ES-I3 (cell line): ENCODE measurements around the gene CERS3.

ENCODE experiments used
- H3K36me3 ChIP-seq: 2 replicates; pipeline ENCODE4 v1.6.1; 2013; ENCODE audit warnings: mild to moderate bottlenecking, low read length, control low read depth, moderate library complexity; ENCODE audit not compliant: insufficient read depth
- H3K4me1 ChIP-seq: 2 replicates; pipeline ENCODE4 v1.6.1; 2013; ENCODE audit warnings: mild to moderate bottlenecking, control low read depth, low read length; ENCODE audit not compliant: insufficient read depth
- H3K9ac ChIP-seq: 2 replicates; pipeline ENCODE4 v1.6.1; 2013; ENCODE audit warnings: low read depth, mild to moderate bottlenecking, low read length, moderate library complexity
- H3K9me3 ChIP-seq: 2 replicates; pipeline ENCODE4 v1.6.1; 2013; ENCODE audit warnings: mild to moderate bottlenecking, low read length, moderate library complexity; ENCODE audit not compliant: control insufficient read depth, insufficient read depth

Gene CERS3

DNA sequence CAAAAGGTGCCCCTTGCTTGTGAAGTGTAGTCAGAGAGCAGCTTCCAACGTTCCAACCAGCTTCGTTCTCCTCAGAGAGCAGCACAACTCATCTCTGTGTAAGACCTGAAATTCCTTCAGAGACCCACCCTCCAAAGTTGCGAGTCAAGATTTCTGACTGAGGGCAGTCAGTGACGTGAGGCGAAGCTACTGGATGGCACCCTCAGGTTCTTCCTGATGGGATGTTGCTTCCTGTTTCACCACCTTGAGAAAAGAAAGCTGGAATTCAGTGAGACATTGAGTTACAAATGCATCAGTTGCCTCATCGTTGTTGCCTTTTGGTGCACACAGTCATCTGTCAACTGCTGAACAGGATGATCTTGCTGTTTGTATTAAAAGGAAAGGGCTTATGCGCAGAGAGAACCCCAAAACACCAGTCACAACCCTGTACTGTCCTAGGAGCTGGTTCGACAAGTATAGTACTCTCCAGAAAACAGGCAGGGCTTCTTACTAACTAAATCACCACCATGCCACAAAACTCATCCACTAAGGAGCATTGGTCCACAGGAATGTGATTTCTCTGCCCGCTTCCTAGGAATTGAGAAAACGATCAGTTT lies at the start of gene CERS3:
CERS3 (minus strand) TSS at position 118 of the 596 bp plus-strand sequence. CDS start 27,101 bp downstream, outside the sequence.
- Histone ChIP-seq H3K9me3 (no peaks in the 10 kb centered on the region), H3K36me3 (no peaks in the 10 kb centered on the region), H3K4me1 (no peaks in the 10 kb centered on the region), H3K9ac (no peak within 1 kb of the TSS)

GRCh38 chr15:100573526-100573925 lies 44.8 kb upstream of the CERS3 start:
- no peaks in the 10 kb centered on the region for H3K9me3 ChIP-seq
- H3K4me1 ChIP-seq = no peaks in the 10 kb centered on the region
- no peak overlapping the region for H3K9ac ChIP-seq
- H3K36me3 ChIP-seq = peaks cover 2% of the 10 kb centered on the region; the same call in 1 of the 2 replicates

GRCh38 chr15:100572362-100572983 lies 43.7 kb upstream of the CERS3 start:
- H3K4me1 ChIP-seq = no peaks in the 10 kb centered on the region
- H3K36me3 ChIP-seq = peaks cover 2% of the 10 kb centered on the region; the same call in 1 of the 2 replicates
- H3K9me3 ChIP-seq = no peaks in the 10 kb centered on the region
- H3K9ac ChIP-seq = no peak overlapping the region

DNA sequence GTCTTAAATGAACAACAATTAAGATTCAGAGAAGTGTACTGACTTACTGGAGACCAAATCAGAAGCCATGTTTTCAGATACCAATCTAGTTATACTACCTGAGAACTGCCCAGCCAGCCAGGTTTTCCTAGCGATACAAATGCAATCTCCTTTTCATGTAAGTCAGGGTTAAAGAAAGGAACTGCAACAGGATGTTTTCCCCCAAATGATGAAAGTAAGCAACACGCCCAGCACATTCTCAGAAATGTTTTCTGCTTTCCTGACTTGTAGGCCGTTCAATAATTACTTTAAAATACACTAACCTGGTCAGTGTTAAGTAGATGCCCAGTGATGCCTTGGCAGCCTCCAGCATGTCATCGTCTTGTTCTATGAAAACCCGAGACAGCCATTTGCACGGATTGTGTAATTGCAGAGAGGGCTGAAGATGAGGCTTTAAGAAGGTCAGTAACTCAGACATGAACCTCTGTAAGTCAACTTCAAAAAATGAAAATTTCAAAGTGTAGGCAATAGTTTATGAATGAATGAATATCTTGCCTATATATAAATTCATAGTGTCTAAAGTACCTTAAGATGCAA lies 42.9 kb upstream of the CERS3 start:
- no peaks in the 10 kb centered on the region for H3K4me1 ChIP-seq
- peaks cover 2% of the 10 kb centered on the region; the same call in 1 of the 2 replicates for H3K36me3 ChIP-seq
- no peak overlapping the region for H3K9ac ChIP-seq
- H3K9me3 ChIP-seq = no peaks in the 10 kb centered on the region

- Histone ChIP-seq H3K36me3 (peaks cover 2% of the 10 kb centered on the region; the same call in 1 of the 2 replicates), H3K9me3 (no peaks in the 10 kb centered on the region), H3K4me1 (no peaks in the 10 kb centered on the region), H3K9ac (no peak overlapping the region)
These were observed 42.1 kb upstream of the CERS3 start for GRCh38 chr15:100570735-100571313.

GRCh38 chr15:100570275-100570674 lies 41.5 kb upstream of the CERS3 start:
- Histone ChIP-seq H3K36me3 (peaks cover 2% of the 10 kb centered on the region; the same call in 1 of the 2 replicates), H3K9ac (no peak overlapping the region), H3K9me3 (no peaks in the 10 kb centered on the region), H3K4me1 (no peaks in the 10 kb centered on the region)

- H3K9ac ChIP-seq = no peak overlapping the region
- no peaks in the 10 kb centered on the region for H3K4me1 ChIP-seq
- H3K9me3 ChIP-seq = no peaks in the 10 kb centered on the region
- peaks cover 2% of the 10 kb centered on the region; the same call in 1 of the 2 replicates for H3K36me3 ChIP-seq
These were observed 40.6 kb upstream of the CERS3 start for GRCh38 chr15:100569391-100569790.

- Histone ChIP-seq H3K36me3 (no peaks in the 10 kb centered on the region; the same call in none of the 2 replicates), H3K4me1 (no peaks in the 10 kb centered on the region), H3K9ac (no peak overlapping the region), H3K9me3 (no peaks in the 10 kb centered on the region)
These were observed 38.3 kb upstream of the CERS3 start for GRCh38 chr15:100566850-100567628.

DNA sequence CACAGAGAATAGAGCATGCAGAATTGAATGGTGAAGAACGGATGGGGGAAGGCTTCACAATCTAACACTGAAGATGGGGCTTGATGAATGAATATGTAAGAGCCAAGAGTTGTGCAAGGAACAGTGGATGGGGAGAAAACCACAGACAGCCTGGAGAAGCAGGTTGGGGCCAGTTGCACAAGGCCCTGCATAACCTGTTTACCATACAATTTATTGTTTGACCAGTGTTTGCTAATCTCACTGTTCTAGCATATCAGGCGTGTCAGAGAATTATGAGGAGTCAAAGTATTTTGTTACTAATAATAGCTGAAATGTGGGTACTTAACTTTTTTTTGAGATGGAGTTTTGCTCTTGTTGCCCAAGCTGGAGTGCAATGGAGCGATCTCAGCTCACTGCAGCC lies 36.8 kb upstream of the CERS3 start:
- Histone ChIP-seq H3K9ac (no peak overlapping the region), H3K4me1 (no peaks in the 10 kb centered on the region), H3K9me3 (no peaks in the 10 kb centered on the region; the same call in 1 of the 2 replicates), H3K36me3 (no peaks in the 10 kb centered on the region; the same call in none of the 2 replicates)

GRCh38 chr15:100560323-100560722 lies 31.6 kb upstream of the CERS3 start:
- Histone ChIP-seq H3K36me3 (no peaks in the 10 kb centered on the region; the same call in 1 of the 2 replicates), H3K4me1 (no peaks in the 10 kb centered on the region), H3K9me3 (no peaks in the 10 kb centered on the region; the same call in 1 of the 2 replicates), H3K9ac (no peak overlapping the region)

DNA sequence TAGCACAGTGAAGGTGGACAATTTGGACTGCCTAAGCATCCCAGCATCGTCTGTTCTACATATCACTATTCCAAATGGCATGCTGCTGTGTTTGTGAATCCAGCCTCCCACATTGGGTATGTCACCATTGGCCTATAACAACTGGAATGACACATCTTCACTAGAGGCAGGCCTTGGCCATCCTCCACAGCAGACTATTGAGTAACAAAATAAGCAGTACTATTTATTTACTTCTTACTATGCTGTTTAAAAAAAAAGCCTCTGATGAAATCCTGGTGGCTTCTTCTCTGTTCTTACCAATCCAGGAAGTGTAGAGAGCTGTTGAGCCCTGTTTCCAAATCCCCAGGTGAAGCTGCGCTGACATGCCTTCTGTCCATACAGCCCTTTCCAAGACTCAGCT lies 30.6 kb upstream of the CERS3 start:
- H3K9ac ChIP-seq = no peak overlapping the region
- H3K9me3 ChIP-seq = no peaks in the 10 kb centered on the region; the same call in 1 of the 2 replicates
- no peaks in the 10 kb centered on the region for H3K4me1 ChIP-seq
- no peaks in the 10 kb centered on the region; the same call in 1 of the 2 replicates for H3K36me3 ChIP-seq

- Histone ChIP-seq H3K4me1 (no peaks in the 10 kb centered on the region), H3K9me3 (no peaks in the 10 kb centered on the region; the same call in 1 of the 2 replicates), H3K36me3 (no peaks in the 10 kb centered on the region; the same call in 1 of the 2 replicates), H3K9ac (no peak overlapping the region)
These were observed 30.1 kb upstream of the CERS3 start for GRCh38 chr15:100558771-100559254.

DNA sequence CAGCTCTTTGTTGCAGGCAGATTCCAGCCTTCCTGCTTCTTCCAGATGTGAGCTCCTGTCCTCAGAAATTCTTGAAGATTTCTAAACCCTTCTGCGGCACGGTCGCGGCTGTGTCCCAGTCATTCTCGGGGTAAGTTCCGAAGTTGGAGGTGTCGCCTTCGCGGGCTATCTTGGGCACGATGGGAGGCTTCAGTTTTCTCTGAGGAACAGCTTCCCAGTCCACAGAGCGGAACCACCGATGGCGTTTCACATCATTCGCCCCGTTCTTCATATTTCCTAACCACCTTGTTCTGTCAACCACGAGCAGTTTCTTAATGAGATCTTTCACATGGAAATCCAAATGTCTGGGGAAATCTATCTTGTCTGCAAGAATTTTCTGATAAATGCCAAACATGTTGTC lies 24.7 kb upstream of the CERS3 start:
- Histone ChIP-seq H3K4me1 (no peaks in the 10 kb centered on the region), H3K9me3 (no peaks in the 10 kb centered on the region), H3K9ac (no peak overlapping the region), H3K36me3 (no peaks in the 10 kb centered on the region)

- Histone ChIP-seq H3K9me3 (no peaks in the 10 kb centered on the region), H3K4me1 (no peaks in the 10 kb centered on the region), H3K36me3 (no peaks in the 10 kb centered on the region), H3K9ac (no peak overlapping the region)
These were observed 19.2 kb upstream of the CERS3 start for GRCh38 chr15:100547961-100548360.
